A549 (cell line): ENCODE measurements around the gene CTSA. TPM values are rescaled to one million over a fixed set of nuclear protein-coding genes. Genes with fewer than 3 reads are reported as not detected.

Experiments used
- ATAC-seq, 2 experiments: fragments of 200-7000 bp in 1 of 2; fragments of >200 bp in 1 of 2; cut with Nextera tagmentation in 1 of 2; cut with Tn5 transposase in 1 of 2; 3 replicates each; pipeline versions ENCODE4 v1.8.0 to v1.9.1; 2018 to 2020; ENCODE audit warnings: mild to moderate bottlenecking in 1 of 2, moderate library complexity in 1 of 2
- CTCF ChIA-PET: fragments of 300-600 bp; sonication (Branson Sonifier 250); formaldehyde crosslinking; extraction: SDS; loops from one replicate; lab custom pipeline; 2021; ENCODE audit warnings: antibody characterized with exemption, inconsistent platforms; lab: Yijun Ruan, JAX
- POLR2A ChIA-PET: fragments of 350-600 bp; formaldehyde crosslinking; extraction: SDS; loops from one replicate; lab custom pipeline; 2021; ENCODE audit warnings: antibody characterized with exemption, inconsistent platforms; lab: Yijun Ruan, JAX
- DNase-seq, 2 experiments: peaks; one replicate each; pipeline versions ENCODE4 v3.0.0 to v3.0.0-alpha.2; 2011 to 2016; ENCODE audit warnings: low read depth in 1 of 2, low spot score in 1 of 2
- FAIRE-seq: peaks from 2 replicates; lab custom pipeline; 2011; peaks lifted over from hg19 to GRCh38; lab: Jason Lieb, UNC
- H3K27ac ChIP-seq, 2 experiments: fragments of >200 bp; sonication (Bioruptor Twin); formaldehyde crosslinking; 3 replicates each; pipeline ENCODE4 v1.5.1; 2016 to 2017
- H3K4me1 ChIP-seq: fragments of >200 bp; sonication (Bioruptor Twin); formaldehyde crosslinking; 3 replicates; pipeline ENCODE4 v1.6.1; 2016
- H3K4me2 ChIP-seq: fragments of >200 bp; sonication (Bioruptor Twin); formaldehyde crosslinking; 3 replicates; pipeline ENCODE4 v1.6.1; 2016
- H3K4me3 ChIP-seq: fragments of >200 bp; sonication (Bioruptor Twin); formaldehyde crosslinking; 3 replicates; pipeline ENCODE4 v1.5.1; 2016
- H3K9me3 ChIP-seq: fragments of >200 bp; sonication (Bioruptor Twin); formaldehyde crosslinking; 3 replicates; pipeline ENCODE4 v1.6.1; 2016
- BCL3 ChIP-seq: fragments of >200 bp; sonication (Bioruptor Twin); formaldehyde crosslinking; IDR thresholded peaks from 3 replicates; pipeline ENCODE4 v1.6.1; 2016
- BHLHE40 ChIP-seq: IDR thresholded peaks from 2 replicates; pipeline ENCODE4 v1.6.1; 2012; ENCODE audit warnings: low read depth, low read length, inconsistent platforms
- CBX2 ChIP-seq: fragments of 200-600 bp; sonication (generic); IDR thresholded peaks from 2 replicates; pipeline ENCODE4 v1.6.1; 2016; ENCODE audit warnings: low read depth, mild to moderate bottlenecking, borderline replicate concordance
- CEBPB ChIP-seq, 2 experiments: fragments of >200 bp in 1 of 2; sonication (Bioruptor Twin) in 1 of 2; formaldehyde crosslinking in 1 of 2; IDR thresholded peaks; 2 replicates each; pipeline ENCODE4 v1.6.1; 2012 to 2016
- CTCF ChIP-seq: fragments of >200 bp; sonication (Bioruptor Twin); formaldehyde crosslinking; IDR thresholded peaks from 3 replicates; pipeline ENCODE4 v1.5.1; 2016
- EHF ChIP-seq: fragments of 250-450 bp; sonication (Bioruptor Pico); IDR thresholded peaks from 2 replicates; pipeline ENCODE4 v1.5.0; 2020; ENCODE audit warnings: mild to moderate bottlenecking
- GATA3 ChIP-seq: IDR thresholded peaks from 2 replicates; pipeline ENCODE4 v1.6.1; 2012; ENCODE audit warnings: borderline replicate concordance
- HEYL ChIP-seq: fragments of 250-450 bp; sonication (Bioruptor Pico); IDR thresholded peaks from 2 replicates; pipeline ENCODE4 v1.8.0; 2021; ENCODE audit warnings: mild to moderate bottlenecking, moderate library complexity
- JUN ChIP-seq, 2 experiments: fragments of >200 bp; sonication (Bioruptor Twin); formaldehyde crosslinking; IDR thresholded peaks; 2 replicates in 1 of 2; 3 replicates in 1 of 2; pipeline ENCODE4 v1.6.1; 2016 to 2017
- JUNB ChIP-seq: fragments of >200 bp; sonication (Bioruptor Twin); formaldehyde crosslinking; IDR thresholded peaks from 2 replicates; pipeline ENCODE4 v1.6.1; 2016
- KDM1A ChIP-seq: fragments of 200-600 bp; sonication (generic); IDR thresholded peaks from 2 replicates; pipeline ENCODE4 v1.6.1; 2016; ENCODE audit warnings: low read depth, mild to moderate bottlenecking
- KDM5A ChIP-seq: fragments of 200-600 bp; sonication (generic); IDR thresholded peaks from 2 replicates; pipeline ENCODE4 v1.6.1; 2016; ENCODE audit warnings: antibody characterized with exemption, mild to moderate bottlenecking
- MAX ChIP-seq: IDR thresholded peaks from 2 replicates; pipeline ENCODE4 v1.6.1; 2012
- NFE2L2 ChIP-seq: fragments of 150-350 bp; conservative IDR thresholded peaks from 2 replicates; pipeline ENCODE4 v1.6.1; 2014; ENCODE audit warnings: low read length
- PHF8 ChIP-seq: fragments of 200-600 bp; sonication (generic); IDR thresholded peaks from 2 replicates; pipeline ENCODE4 v1.6.1; 2016; ENCODE audit warnings: low read depth, mild to moderate bottlenecking, antibody characterized with exemption, moderate library complexity, borderline replicate concordance
- POLR2AphosphoS2 ChIP-seq: conservative IDR thresholded peaks from 2 replicates; pipeline ENCODE4 v1.6.1; 2012; ENCODE audit warnings: low read length, improper control_type of control experiment, inconsistent platforms
- RAD21 ChIP-seq, 2 experiments: fragments of >200 bp in 1 of 2; sonication (Bioruptor Twin) in 1 of 2; formaldehyde crosslinking in 1 of 2; IDR thresholded peaks in 1 of 2; conservative IDR thresholded peaks in 1 of 2; 2 replicates in 1 of 2; 3 replicates in 1 of 2; pipeline ENCODE4 v1.6.1; 2012 to 2018; ENCODE audit warnings: inconsistent platforms in 1 of 2
- REST ChIP-seq: fragments of 200-600 bp; sonication (generic); IDR thresholded peaks from 2 replicates; pipeline ENCODE4 v1.6.1; 2016; ENCODE audit warnings: antibody characterized with exemption, mild to moderate bottlenecking, moderate library complexity
- RFX5 ChIP-seq: fragments of 450-650 bp; IDR thresholded peaks from 2 replicates; pipeline ENCODE4 v1.7.1; 2014; ENCODE audit warnings: antibody characterized with exemption, mild to moderate bottlenecking, moderate library complexity
- USF2 ChIP-seq: fragments of 450-650 bp; IDR thresholded peaks from 2 replicates; pipeline ENCODE4 v1.6.1; 2014; ENCODE audit warnings: antibody characterized with exemption
- ZFP36 ChIP-seq: fragments of 450-650 bp; IDR thresholded peaks from 2 replicates; pipeline ENCODE4 v1.6.1; 2014; ENCODE audit warnings: borderline replicate concordance; ENCODE audit not compliant: partially characterized antibody
- ZSCAN20 ChIP-seq: fragments of 250-450 bp; sonication (Bioruptor Pico); IDR thresholded peaks from 2 replicates; pipeline ENCODE4 v1.8.0; 2022; ENCODE audit warnings: mild to moderate bottlenecking, moderate library complexity
- WGBS: methylation state at CpG from one replicate; pipeline ENCODE4 v1.1.6; 2017; ENCODE audit errors: missing lambda C conversion rate; 5-methylcytosine and 5-hydroxymethylcytosine counted together
- polyA plus RNA-seq, 4 experiments: library from polyadenylated mRNA; depleted of rRNA in 3 of 4; stranded (reverse); fragments of >200 nt; fragmentation: RNase III in 1 of 4; extraction: RNeasy Plus Mini Kit Qiagen cat#74134 plus additional on column Dnase treatment in 1 of 4; gene quantifications; 2 replicates in 3 of 4; 3 replicates in 1 of 4; pipeline ENCODE4 v1.2.3, GENCODE V29; 2011 to 2017

Gene CTSA
- polyA plus RNA-seq, 2 of the 4 experiments (the other 2 are of a cell fraction), result 53.1 to 95.6 TPM

GRCh38 chr20:45892828-45893500 is 1.8 kb downstream of the CTSA start:
- H3K4me1 ChIP-seq, result peaks cover 14% of the 10 kb centered on the region
- POLR2A ChIA-PET, result interaction anchor here (1.3 to 2.1 kb wide), 2 partner anchors 12 to 41 kb away, joined by 4 to 9 read pairs; partner anchors contain the start of genes PCIF1 and ZSWIM1
- H3K4me3 ChIP-seq, result no peak overlapping the region
- ATAC-seq (no peak), DNase-seq (no peak), FAIRE-seq (no peak)
- TF ChIP-seq REST (no peak), BHLHE40 (no peak), BCL3 (no peak), KDM1A (no peak), JUN (IDR thresholded peaks at IDR 0.05) (no peak), USF2 (no peak), ZSCAN20 (CRISPR knock-in tag) (no peak), HEYL (CRISPR knock-in tag) (no peak), POLR2AphosphoS2 (no peak), EHF (CRISPR knock-in tag) (no peak), MAX (no peak), CTCF (no peak), ZFP36 (no peak), JUNB (no peak)
- no peak overlapping the region for H3K4me2 ChIP-seq
- no peak overlapping the region for H3K27ac ChIP-seq
- no peaks in the 10 kb centered on the region for H3K9me3 ChIP-seq
- CTCF ChIA-PET, result interaction anchor here (0.7 to 2.6 kb wide), 9 partner anchors 11 to 76 kb away, joined by 3 to 9 read pairs (median 5); no protein-coding TSS in a partner anchor
- WGBS, result 79% methylated on average over 4 of the region's 4 CpGs

GRCh38 chr20:45893831-45894230 is 2.7 kb downstream of the CTSA start:
- no peak overlapping the region for H3K4me3 ChIP-seq
- ATAC-seq (no peak), DNase-seq (no peak), FAIRE-seq (no peak)
- CTCF ChIA-PET, result interaction anchor here (0.7 to 2.6 kb wide), 4 partner anchors 10 to 95 kb away, joined by 3 to 9 read pairs (median 4); no protein-coding TSS in a partner anchor
- peaks cover 14% of the 10 kb centered on the region for H3K4me1 ChIP-seq
- H3K27ac ChIP-seq, result no peak overlapping the region
- 80% methylated on average over 4 of the region's 4 CpGs for WGBS
- no peaks in the 10 kb centered on the region for H3K9me3 ChIP-seq
- TF ChIP-seq RAD21 (conservative IDR thresholded peaks at IDR 0.05 in 1 of 2, IDR thresholded peaks at IDR 0.05 in 1 of 2), result no peak
- TF ChIP-seq CBX2, result no peak
- TF ChIP-seq PHF8, result no peak
- TF ChIP-seq RFX5, result no peak
- no peak for TF ChIP-seq JUNB
- no peak for TF ChIP-seq CEBPB (IDR thresholded peaks at IDR 0.05)
- TF ChIP-seq NFE2L2, result no peak
- no peak for TF ChIP-seq KDM5A
- no peak for TF ChIP-seq GATA3
- TF ChIP-seq MAX, result no peak
- POLR2A ChIA-PET, result interaction anchor here (1.3 to 2.1 kb wide), 2 partner anchors 11 to 40 kb away, joined by 3 to 9 read pairs; partner anchors contain the start of gene PCIF1
- no peak overlapping the region for H3K4me2 ChIP-seq
